Right lobe of liver (tissue), 6 donors: ENCODE results near the gene IL25. TPM values are rescaled to one million over a fixed set of nuclear protein-coding genes. Genes with fewer than 3 reads are reported as not detected.

ENCODE experiments used
- ATAC-seq, 4 donors: fragments of 200-7000 bp; cut with Tn5 transposase; one replicate each; pipeline ENCODE4 v1.9.1; 2020; ENCODE audit warnings: mild to moderate bottlenecking in 4 of 4, moderate library complexity in 4 of 4
- DNase-seq, 3 donors: peaks; one replicate each; pipeline ENCODE4 v3.0.0-alpha.2; 2020
- H3K27ac ChIP-seq, 3 donors: fragments of 200-600 bp; one replicate each; pipeline ENCODE4 v1.8.0; 2022
- H3K27me3 ChIP-seq, 2 donors: fragments of 200-600 bp; one replicate each; pipeline ENCODE4 v1.8.0; 2022
- H3K36me3 ChIP-seq, 4 donors: fragments of 200-600 bp; sonication (generic) in 1 of 4; one replicate each; pipeline versions ENCODE4 v1.5.1 to v1.8.0; 2017 to 2022; ENCODE audit warnings: control low read depth in 1 of 4
- H3K4me1 ChIP-seq, 4 donors: fragments of 200-600 bp; sonication (generic) in 1 of 4; one replicate each; pipeline versions ENCODE4 v1.5.1 to v1.8.0; 2017 to 2022; ENCODE audit warnings: control low read depth in 1 of 4
- H3K4me3 ChIP-seq, 3 donors: fragments of 200-600 bp; one replicate each; pipeline ENCODE4 v1.8.0; 2022
- H3K9me3 ChIP-seq, 4 donors: fragments of 200-600 bp; sonication (generic) in 1 of 4; one replicate each; pipeline versions ENCODE4 v1.5.1 to v1.8.0; 2017 to 2022; ENCODE audit warnings: control low read depth in 1 of 4
- CTCF ChIP-seq, 4 donors: fragments of 200-600 bp in 3 of 4; fragments of 450-650 bp in 1 of 4; IDR thresholded peaks; one replicate each; pipeline versions ENCODE4 v1.5.1 to v1.8.0; 2016 to 2022; ENCODE audit warnings: antibody characterized with exemption in 4 of 4, mild to moderate bottlenecking in 2 of 4
- POLR2A ChIP-seq: fragments of 450-650 bp; IDR thresholded peaks from one replicate; pipeline ENCODE4 v1.6.1; 2017; ENCODE audit warnings: antibody characterized with exemption, mild to moderate bottlenecking
- WGBS: methylation state at CpG from one replicate; pipeline ENCODE4 v1.1.6; 2018; ENCODE audit warnings: low coverage, low lambda C conversion rate; ENCODE audit not compliant: insufficient coverage; ENCODE audit errors: missing lambda C conversion rate; 5-methylcytosine and 5-hydroxymethylcytosine counted together
- intact Hi-C, 2 donors: fragments of 100-400 bp; cut with DNase I; formaldehyde crosslinking; loops; one replicate each; pipeline versions ENCODE4 v1.11.2 to v1.14.1; 2022
- total RNA-seq, 6 experiments: library from RNA; depleted of rRNA in 2 of 6; stranded (reverse); fragments of >200 nt in 2 of 6; fragmentation: NEBNext Ultra II Directional in 3 of 6; extraction: Animal tissue kit (Norgen Biotek cat#: 25700) in 3 of 6; gene quantifications; one replicate each; pipeline versions ENCODE4 v1.1.0 to v1.2.4, GENCODE V29; 2016 to 2023
- donor health status: DM: no; HTN: yes; CAD: no.
- donor health status: DM: no; HTN: no; CAD: no.
- donor health status: DM: no; HTN: no; CAD: no.
- donor health status: DM: no; HTN: yes; CAD: no.
- donor health status: DM: no; HTN: yes; CAD: no.

The IL25 gene
- total RNA-seq, 6 experiments from 2014 or later, result not detected

- no peak for TF ChIP-seq POLR2A
- TF ChIP-seq CTCF (IDR thresholded peaks at IDR 0.05), result no peak
- 16% methylated on average over 15 of the region's 21 CpGs for WGBS
- no peak for ATAC-seq
- Histone ChIP-seq H3K36me3 (no peaks in the 10 kb centered on the region), H3K4me1 (peaks cover 0 to 12% (median 0%) of the 10 kb centered on the region in 4 donors), H3K27ac (peak overlapping the region in 2 of 3 donors; percentile 44 to 47), H3K27me3 (peaks cover 0 to 16% of the 10 kb centered on the region in 2 donors), H3K9me3 (no peaks in the 10 kb centered on the region), H3K4me3 (peak overlapping the region in 1 of 3 donors; percentile 35)
- intact Hi-C loops, result no loop called here
- no peak for DNase-seq
Observed at GRCh38 chr14:23364164-23365035, 8.2 kb upstream of the IL25 start.

GRCh38 chr14:23365036-23365731, 7.4 kb upstream of the IL25 start, which contains the start of gene EFS:
Gene EFS (minus strand): TSS chr14:23365172. CDS start chr14:23365025, 147 bp downstream.
- WGBS, result no CpG with 5 or more reads among the region's 74 CpGs
- peak; percentile 3 to 44 (median 22) for ATAC-seq
- peak in 1 of 3 donors; percentile 47 for DNase-seq
- peaks cover 0 to 16% of the 10 kb centered on the region in 2 donors for H3K27me3 ChIP-seq
- H3K4me3 ChIP-seq, result peak within 1 kb of the TSS in 2 of 3 donors; percentile 14 to 35
- no peaks in the 10 kb centered on the region for H3K9me3 ChIP-seq
- no peaks in the 10 kb centered on the region for H3K36me3 ChIP-seq
- intact Hi-C loops, result no loop called here
- peaks cover 0 to 12% (median 0%) of the 10 kb centered on the region in 4 donors for H3K4me1 ChIP-seq
- TF ChIP-seq CTCF (IDR thresholded peaks at IDR 0.05) (no peak), POLR2A (no peak)
- peak within 1 kb of the TSS; percentile 44 to 47 (median 47) for H3K27ac ChIP-seq

- peaks cover 0 to 12% (median 0%) of the 10 kb centered on the region in 4 donors for H3K4me1 ChIP-seq
- peak overlapping the region; percentile 31 to 47 (median 47) for H3K27ac ChIP-seq
- peak; percentile 30 to 53 (median 44) for ATAC-seq
- intact Hi-C loops, result no loop called here
- no peak for TF ChIP-seq CTCF (IDR thresholded peaks at IDR 0.05)
- TF ChIP-seq POLR2A, result no peak
- no peaks in the 10 kb centered on the region for H3K9me3 ChIP-seq
- peaks cover 0 to 16% of the 10 kb centered on the region in 2 donors for H3K27me3 ChIP-seq
- H3K4me3 ChIP-seq, result peak overlapping the region in 2 of 3 donors; percentile 14 to 35
- no peaks in the 10 kb centered on the region for H3K36me3 ChIP-seq
- DNase-seq, result no peak
- WGBS, result 0% methylated on average over 21 of the region's 51 CpGs
Observed at GRCh38 chr14:23365732-23366425, 6.7 kb upstream of the IL25 start.

- peaks cover 0 to 12% (median 0%) of the 10 kb centered on the region in 4 donors for H3K4me1 ChIP-seq
- ATAC-seq, result peak; percentile 28 to 56 (median 34)
- peaks cover 0 to 16% of the 10 kb centered on the region in 2 donors for H3K27me3 ChIP-seq
- H3K27ac ChIP-seq, result peak overlapping the region in 1 of 3 donors; percentile 37
- peak overlapping the region in 2 of 3 donors; percentile 14 to 35 for H3K4me3 ChIP-seq
- H3K36me3 ChIP-seq, result no peaks in the 10 kb centered on the region
- 9% methylated on average over 14 of the region's 34 CpGs for WGBS
- intact Hi-C loops, result no loop called here
- TF ChIP-seq CTCF (IDR thresholded peaks at IDR 0.05) (no peak), POLR2A (no peak)
- H3K9me3 ChIP-seq, result no peaks in the 10 kb centered on the region
- peak in 1 of 3 donors; percentile 55 for DNase-seq
Observed at GRCh38 chr14:23366426-23366921, 6.1 kb upstream of the IL25 start.
